Measurements from ENCODE around the gene EME2.

The EME2 gene

DNA sequence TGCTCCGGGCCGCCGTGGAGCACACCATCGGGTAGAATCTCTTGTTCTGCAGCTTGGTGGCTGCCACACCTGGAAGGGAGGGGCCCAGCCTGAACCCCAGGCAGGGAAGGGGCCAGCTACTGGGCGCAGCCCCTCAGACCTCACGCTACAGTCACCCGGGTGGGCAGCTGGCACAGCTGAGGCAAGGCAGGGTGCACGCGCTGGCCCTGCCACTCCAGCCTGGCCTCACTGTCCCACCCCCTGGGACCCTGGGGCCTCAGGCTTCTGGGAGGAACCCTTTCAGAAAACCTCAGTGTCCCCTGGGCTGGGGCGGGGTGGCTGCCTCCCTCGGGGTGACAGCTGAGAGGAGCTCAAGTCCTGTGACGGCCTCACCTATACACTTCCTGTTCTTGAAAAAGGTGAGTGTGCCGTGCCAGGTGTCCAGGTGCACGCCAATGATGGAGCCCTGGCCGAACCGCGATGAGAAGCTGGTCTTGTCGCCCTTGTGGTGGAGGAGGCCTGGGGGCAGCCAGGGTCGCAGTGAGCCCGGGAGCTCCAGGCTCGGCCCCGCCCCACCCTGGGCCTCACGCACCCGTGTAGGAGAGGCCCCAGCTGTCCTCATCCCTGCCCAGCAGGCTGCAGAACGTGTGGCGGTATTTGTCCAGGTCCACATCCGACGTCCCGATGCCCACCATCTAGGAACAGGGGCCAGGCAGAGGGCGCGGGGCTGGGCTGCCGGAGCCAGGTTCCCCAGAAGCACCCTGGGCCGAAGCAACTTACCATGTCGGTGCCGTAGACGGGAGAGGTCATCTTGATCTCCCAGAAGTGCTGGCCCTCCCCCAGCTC, 5.0 kb downstream of the EME2 start:
- DNase-seq (ENCODE audit: low spot score), result no peak
- FAIRE-seq, result no peak

DNA sequence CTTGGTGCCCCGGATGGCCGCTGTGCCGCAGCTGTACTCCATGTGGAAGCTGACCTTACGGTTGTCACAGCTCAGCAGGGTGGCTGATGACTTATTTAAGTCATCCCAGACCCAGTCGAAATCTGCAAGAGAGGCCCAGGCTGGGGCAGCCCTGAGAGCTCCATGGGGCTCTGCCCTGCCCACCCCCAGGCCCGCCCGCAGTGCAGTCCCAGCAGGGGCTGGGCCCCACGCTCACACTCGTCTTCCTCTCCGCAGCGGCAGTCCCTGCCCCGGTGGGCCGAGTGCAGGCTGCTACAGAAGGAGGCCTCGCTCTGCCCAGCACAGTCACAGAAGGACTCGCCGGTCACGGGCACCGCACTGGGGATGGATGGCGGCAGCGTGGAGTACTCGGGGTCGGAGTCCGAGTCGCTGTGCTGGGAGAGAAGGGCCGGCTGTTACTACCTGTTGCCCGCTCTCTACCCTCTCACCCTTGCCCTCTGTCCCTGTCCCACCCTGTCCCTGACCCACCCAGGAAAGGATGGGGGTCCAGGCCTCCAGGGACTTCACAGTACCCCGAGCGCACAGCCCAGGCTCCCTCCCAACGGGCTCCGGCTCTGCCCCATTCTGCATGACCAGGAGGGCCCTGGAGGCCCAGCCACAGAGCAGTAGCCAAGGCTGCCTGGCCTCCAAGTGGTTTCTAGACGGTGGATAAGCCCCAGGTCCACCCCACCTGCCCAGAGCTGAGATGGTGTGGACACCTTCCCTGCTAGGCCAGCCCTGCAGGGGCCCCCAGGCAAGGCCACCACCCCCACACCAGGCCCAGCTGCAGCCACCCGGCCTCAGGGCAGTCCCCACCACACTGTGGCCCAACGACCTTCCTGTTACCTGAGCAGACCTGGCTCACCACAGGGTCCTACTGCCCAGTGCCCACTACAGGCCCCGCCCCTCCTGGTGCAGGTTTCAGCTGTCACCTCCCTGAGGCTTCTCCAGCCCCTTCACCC, 5.9 kb downstream of the EME2 start:
- no peak for FAIRE-seq
- no peak for DNase-seq (ENCODE audit: low spot score)

DNA sequence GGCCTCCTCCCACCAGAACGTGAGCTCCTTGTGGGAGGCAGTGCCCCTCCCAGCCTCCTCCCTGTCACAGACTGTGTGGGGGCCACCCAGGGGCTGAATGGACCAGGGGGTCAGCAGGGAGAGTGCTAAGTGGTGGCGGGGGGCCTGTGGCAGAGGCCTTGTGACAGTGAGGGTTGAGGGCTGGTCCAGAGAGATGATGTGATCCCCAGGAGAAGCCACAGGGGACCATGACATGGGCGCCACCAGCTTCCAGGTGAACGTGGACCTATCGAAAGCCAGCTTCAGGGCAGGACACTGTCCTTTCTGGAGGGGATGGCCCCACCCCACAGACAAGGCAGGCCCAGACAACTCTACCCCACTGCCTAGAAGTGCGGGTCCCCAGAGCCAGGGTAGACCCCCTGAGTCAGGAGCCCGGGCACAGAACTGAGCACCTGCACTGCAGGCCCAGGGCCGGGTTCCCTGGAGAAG, 6.7 kb downstream of the EME2 start:
- DNase-seq (ENCODE audit: low spot score), result no peak
- no peak for FAIRE-seq

DNA sequence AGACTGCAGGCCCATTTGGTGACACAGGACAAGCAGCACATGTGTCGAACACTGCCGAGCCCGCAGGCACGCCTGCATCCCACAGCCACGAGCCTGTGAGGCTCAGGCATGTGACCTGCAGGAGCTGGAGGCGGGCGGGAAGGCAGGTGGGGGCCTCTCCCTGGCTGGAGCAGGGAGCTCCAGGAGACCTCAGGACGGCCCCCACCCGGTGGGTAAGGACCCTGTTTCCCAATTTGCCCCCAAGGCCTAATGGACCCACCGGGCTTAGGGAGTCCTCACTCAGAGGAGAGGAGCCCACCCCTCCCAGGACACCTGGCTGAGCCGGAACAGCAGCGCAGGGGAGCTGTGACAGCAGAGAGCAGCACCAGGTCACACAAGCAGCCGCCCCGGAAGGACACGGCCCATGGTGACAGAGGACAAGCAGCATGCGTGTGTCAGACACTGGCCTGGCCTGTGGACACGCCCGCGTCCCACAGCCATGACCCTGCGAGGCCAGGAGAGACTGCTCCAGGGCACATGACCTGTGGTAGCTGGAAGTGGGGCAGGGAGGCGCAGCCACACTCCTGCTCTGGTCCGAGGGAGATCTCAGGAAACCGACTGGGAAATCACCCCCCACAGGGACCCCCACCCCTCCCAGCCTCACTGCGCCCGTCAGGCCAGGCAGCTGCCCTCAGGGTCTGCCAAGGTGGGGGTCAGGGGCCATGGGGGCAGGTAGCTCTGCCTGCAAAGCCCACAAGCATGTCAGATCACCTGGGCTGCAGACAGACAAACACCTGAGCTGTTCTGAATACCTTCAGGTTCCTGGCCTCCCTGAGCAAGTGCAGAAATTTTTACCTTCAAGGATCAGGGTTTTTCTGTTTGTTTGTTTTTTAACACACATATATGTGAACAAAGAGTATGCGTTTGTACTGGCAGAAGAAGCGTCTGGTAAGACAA, 7.4 kb downstream of the EME2 start:
- FAIRE-seq, result no peak

DNA sequence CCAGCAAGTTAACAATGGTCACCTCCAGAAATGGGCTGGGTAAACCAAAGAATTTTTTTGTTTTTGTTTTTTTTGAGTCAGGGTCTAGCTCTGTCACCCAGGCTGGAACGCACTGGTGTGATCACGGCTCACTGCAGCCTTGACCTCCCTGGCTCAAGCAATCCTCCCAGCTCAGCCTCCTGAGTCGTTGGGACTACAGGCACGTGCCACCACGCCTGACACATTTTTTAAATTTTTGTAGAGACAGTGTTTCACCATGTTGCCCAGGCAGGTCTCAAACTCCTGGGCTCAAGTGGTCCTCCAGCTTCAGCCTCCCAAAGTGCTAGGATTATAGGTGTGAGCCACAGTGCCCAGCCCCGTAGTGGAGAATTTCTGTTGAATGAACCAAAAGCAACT, 8.1 kb downstream of the EME2 start:
- FAIRE-seq (no peak), DNase-seq (ENCODE audit: low spot score) (no peak)

More for the DNA sequence above, 7.4 kb downstream of the EME2 start:
- DNase-seq (ENCODE audit: low spot score), result no peak

DNA sequence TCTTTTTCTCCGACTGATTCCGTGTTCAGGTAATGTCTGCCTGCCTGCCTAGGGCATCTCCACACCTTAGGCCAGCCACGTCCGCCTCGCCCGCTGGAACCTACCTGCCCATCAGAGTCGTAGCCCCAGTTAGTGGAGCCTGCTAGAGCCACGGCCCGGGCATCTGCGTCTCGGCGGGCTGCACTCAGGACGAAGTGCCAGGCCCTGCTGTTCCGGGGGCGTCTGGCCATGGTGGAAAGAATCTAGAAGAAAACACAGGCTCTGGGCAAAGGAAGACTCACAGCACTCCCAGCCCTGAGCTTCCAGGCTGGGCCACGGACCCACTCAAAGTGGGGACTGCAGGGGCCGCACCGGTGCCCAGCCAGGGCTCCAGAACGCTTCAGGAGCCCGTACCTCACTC, 8.6 kb downstream of the EME2 start:
- no peak for FAIRE-seq
- DNase-seq (ENCODE audit: low spot score), result no peak

DNA sequence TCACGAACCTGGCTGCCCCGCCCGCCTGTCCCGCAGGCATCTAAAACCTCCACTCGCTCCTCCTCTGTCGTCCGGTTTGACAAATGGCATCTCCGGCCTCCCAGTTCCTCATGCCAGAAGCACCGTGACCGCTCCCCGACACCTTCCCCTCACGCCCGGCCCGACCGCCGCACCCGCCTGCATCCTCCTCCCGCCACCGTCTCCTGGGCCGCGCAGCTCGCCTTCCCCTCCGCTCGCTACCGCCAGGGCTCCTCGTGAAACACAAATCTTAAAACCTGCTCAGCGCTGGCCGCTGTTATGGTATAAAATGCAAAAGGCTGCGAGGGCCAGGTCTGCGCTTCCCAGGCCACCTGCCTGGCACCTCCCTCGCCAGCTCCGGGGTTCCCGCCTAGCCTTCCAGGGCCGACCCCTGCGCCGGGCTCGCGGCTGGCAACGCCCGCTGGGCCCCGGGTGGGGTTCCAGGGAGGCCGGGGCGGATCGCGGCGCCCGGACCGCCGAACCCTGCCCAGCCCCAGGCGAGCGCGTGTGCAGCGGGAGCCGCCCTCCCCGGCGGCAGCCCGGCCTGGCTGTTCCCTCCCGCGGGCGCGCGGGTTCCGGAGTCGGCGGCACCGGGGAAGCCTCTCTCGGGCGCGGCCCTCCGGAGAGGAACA, 9.3 kb downstream of the EME2 start:
- no peak for FAIRE-seq

DNA sequence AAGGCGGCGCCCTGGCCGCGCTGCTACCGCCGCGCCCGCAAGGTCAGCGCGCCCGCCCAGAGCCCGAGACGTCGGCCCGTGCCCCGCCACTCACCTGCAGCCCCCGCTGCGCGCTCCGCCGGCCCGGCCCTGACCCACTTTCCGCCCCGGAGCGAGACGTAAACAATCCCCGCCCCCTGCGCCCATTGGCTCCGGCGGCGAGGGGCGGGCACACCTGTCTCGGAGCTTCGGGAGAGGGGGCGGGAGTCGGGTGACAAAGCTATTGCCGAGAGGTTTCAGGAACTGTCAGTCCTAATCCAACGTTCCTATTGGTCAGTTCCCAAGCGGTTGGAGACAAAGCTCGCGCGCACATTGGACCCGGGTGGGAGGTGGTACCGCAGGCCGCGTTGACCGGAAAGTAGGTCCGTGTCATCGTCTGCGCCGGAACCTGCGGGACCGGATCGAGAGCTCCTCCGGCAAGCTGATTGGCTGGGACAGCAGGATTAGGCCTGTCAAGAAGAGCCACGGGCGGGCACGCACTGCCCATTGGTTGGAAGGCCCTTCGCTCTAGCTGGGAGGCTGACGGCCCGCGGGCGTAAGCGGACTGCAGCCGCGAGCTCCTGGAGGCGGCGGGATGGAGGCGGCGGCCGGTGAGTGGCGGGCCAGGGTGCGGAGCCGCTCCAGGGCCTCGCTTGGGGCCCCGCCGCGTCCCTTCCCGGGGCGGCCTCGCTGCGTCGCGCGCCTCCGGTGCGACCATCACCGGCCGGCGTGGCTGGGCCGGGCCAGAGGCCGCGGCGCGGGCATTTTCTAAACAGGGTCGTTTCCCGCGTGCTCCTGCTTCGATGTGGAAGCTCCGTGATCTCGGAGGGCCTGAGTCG, 10.0 kb downstream of the EME2 start, which contains the start of the genes NUBP2 and SPSB3:
NUBP2 (plus strand) TSS at position 553 of the 857 bp plus-strand sequence; CDS start at position 614, 61 bp downstream.
SPSB3 (minus strand) TSS at position 164 of the 857 bp plus-strand sequence. CDS start 1,088 bp downstream, outside the sequence.
- DNase-seq (ENCODE audit: low spot score), result peak; percentile 99
- peak; percentile 97 for FAIRE-seq

More for the DNA sequence above, 9.3 kb downstream of the EME2 start:
- no peak for DNase-seq (ENCODE audit: low spot score)

DNA sequence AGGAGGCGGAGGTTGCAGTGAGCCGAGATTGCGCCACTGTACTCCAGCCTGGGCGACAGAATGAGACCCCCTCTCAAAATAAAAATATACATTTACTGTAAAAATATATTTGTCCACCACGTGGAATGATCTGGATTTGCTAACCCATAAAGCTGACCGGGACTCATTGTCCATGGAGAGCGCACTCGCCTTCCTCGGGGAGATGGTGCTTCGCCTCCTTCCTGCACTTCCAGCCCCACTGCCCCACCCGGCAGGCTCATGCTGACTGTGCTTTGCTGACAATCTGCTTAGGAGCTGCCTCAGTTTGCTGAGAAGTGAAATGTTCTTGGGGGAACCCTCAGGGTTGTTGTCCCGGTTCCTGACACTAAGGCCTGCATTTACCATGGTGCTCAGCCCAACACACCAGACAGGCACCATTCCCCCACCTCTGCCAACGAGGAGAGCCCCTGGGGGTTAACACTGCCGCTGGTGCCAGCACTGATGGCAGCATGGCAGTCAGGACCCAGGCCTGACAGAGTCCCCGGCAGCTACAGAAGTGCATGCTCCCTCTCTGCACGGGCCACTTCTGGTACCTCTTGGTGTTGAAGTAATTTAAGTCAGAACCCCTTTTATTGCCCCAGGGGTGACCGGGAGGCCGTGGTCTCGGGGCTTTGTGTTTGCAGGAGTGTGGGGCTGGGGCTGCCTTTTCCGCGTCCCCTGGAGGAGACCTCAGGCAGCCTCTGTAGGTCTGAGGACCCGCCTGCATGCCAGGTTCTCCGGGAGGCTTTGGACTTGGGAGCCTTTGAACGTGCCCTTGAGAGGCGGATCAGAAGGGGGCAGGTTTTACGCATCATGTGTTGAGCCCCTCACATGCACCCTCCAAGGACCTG, 12.6 kb downstream of the EME2 start:
- FAIRE-seq (no peak), DNase-seq (ENCODE audit: low spot score) (no peak)

DNA sequence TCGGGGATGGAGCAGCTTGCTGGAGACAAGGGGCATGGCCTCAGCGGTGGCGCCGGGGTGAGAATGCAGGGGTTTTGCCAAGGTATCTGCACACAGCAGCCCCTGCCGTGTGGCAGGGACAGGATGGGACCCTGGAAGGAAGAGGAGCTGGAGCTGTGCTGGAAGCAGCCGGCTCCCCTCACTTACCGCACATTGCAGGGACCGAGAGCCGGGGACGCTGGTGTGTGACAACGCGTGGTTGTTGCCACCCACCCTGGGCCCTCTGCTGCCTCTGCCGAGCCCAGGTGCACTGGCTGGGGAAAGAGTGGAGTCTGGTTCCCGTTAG, 13.2 kb downstream of the EME2 start:
- no peak for FAIRE-seq
- DNase-seq (ENCODE audit: low spot score), result no peak

DNA sequence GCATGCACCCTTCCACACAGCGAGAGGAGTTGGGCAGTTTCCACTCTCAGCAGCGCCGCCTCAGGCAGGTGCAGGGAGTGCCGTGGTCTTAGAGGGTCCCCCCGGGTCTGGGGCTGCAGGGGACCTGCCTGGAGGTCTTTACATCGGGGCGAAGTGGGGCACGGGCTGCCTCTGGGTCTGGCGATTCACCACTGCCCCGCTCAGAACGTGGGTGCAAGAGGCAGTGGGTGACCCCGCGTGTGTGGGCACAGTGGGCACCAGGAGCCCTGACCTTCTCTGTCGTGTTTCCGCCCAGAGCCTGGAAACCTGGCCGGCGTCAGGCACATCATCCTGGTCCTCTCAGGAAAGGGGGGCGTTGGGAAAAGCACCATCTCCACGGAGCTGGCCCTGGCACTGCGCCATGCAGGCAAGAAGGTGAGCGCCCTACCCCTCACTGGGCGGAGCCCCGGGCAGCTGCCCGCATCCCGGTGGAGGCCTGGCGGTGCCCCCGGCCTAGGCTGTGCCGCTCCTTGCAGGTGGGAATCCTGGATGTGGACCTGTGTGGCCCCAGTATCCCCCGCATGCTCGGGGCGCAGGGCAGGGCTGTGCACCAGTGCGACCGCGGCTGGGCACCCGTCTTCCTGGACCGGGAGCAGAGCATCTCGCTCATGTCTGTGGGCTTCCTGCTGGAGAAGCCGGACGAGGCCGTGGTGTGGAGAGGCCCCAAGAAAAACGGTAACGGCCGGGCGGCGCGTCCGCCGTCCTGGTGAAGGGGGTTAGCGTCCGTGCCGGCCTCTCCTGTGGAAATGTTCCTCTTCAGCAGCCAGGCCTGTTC, 13.8 kb downstream of the EME2 start:
- DNase-seq (ENCODE audit: low spot score) (no peak), FAIRE-seq (no peak)

DNA sequence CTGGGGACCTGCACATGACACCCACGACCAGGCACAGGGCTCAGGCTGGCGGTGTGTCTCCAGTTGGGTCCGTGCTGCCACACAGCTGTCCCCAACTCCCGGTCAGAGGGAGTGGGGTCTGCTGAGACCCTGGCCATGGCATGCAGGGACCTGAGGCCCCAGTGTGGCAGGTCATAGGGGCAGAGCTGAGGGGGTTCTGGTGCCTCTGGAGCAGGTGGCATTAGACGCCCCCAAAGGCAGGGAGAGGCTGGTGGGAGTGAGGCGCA, 14.4 kb downstream of the EME2 start:
- no peak for FAIRE-seq
- DNase-seq (ENCODE audit: low spot score), result no peak

DNA sequence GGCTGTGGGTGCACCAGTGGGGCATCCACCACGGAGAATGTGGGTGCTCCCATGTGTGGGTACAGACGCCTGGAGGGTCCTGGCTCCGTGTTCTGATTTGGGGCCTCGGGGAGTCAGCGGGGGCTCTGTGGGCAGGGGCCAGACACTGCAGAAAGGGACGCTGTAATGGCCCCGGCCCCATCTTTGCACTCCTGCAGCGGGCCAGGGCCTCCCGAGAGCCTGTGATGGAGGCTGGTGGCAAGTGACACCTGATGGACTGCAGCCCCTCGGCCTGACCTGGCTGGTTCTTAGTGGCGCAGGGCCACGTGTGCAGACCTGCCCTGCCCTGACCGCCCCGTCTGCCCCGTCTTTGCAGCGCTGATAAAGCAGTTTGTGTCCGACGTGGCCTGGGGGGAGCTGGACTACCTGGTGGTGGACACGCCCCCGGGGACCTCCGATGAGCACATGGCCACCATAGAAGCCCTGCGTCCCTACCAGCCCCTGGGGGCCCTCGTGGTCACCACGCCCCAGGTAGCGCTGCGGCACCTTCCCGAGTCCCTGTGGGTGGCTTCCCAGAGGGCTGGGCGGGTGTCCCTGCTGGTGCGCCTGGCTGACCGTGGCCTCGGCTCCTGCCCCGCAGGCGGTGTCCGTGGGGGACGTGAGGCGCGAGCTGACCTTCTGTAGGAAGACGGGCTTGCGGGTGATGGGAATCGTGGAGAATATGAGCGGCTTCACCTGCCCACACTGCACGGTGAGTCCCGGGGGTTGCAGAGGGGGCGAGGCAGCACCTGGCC, 14.9 kb downstream of the EME2 start:
- FAIRE-seq, result no peak

DNA sequence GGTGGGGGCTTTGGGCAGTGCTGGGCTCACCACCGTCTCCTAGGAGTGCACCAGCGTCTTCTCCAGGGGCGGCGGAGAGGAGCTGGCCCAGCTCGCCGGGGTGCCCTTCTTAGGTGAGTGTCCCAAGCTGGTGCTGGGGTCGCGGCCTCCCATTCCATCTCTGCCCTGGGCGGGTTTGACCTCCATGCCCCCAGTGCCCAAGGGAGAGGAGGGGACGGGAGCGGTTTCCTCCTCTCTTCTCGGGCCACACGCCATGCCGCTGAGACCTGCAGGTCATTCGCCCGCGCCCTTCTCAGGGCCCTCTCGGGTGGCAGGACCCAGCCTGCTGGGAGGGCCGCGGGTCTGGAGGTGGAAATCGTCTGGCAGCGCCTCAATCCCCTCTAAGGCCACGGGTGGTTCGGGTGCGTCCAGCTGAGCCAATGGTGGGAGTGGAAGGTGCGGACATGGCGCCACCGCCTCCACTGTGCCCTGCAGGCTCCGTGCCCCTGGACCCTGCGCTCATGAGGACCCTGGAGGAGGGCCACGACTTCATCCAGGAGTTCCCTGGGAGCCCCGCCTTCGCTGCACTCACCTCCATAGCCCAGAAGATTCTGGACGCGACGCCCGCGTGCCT, 15.6 kb downstream of the EME2 start:
- DNase-seq (ENCODE audit: low spot score), result no peak
- FAIRE-seq, result no peak

More for the DNA sequence above, 14.9 kb downstream of the EME2 start:
- no peak for DNase-seq (ENCODE audit: low spot score)

DNA sequence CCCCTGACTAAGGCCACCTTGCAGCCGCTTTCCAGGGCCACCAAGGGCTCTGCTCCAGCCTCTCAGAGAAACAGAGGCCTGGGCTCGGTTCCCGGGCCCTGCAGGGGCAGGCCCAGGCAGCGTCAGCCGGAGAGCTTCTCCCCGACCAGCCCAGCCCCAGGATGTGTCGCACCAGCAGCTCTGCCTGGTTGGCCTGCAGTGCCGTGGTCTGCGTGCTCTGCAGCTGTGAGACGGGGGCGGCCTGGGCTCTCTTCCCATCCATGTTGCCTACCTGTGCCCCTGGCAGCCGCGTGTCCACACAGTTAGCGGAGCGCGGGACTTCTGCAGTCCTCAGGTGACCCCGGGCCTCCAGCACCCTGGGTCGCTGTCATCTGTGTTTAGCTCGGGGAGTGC, 16.1 kb downstream of the EME2 start:
- DNase-seq (ENCODE audit: low spot score), result no peak

DNA sequence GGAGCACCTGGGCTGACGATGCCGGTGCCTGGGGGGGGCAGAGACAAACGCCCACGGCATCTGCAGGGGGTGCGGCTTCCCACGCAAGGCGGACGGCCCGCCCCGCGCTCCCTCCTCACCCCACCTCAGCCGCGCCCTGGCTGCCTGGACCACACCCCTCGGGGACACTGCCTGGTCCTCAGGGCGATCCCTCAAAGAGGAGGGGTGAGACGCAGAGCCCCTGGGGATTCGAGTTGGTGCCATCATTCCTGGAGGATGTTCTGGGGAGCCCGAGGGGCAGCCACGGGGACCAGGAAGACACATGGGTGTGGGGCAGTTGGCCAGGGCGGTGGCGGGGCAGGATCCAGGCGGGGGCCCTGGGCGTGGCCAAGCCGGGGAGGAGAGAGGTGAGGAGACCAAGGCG, 17.0 kb downstream of the EME2 start:
- FAIRE-seq, result no peak
- no peak for DNase-seq (ENCODE audit: low spot score)

More for the DNA sequence above, 16.1 kb downstream of the EME2 start:
- no peak for FAIRE-seq

DNA sequence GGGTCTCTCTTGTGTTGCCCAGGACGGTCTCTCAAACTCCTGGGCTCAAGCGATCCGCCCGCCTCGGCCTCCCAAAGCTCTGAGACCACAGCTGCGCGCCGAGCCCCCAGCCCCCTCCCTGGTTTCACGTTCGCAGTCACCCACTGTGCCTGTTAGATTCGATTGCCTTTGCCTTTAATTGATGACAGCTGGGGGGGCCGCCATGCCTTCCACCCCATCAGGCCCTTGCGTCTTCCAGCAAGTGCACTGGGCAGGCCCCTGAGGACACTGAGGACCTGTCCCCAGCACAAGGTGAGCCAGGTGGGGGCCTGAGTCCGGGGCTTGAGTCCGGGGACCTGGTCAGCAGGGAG, 17.6 kb downstream of the EME2 start:
- FAIRE-seq, result no peak

More for the DNA sequence above, 17.6 kb downstream of the EME2 start:
- DNase-seq (ENCODE audit: low spot score), result no peak

Measured in RCC 7860 (cell line).